ENCODE measurements around the gene KDR. TPM values are rescaled to one million over a fixed set of nuclear protein-coding genes. Genes with fewer than 3 reads are reported as not detected.

The KDR gene
- total RNA-seq, 4 donors from 2014 or later: 4.3 to 13.9 (median 8.7) TPM

GRCh38 chr4:55079451-55080173 is 45.8 kb downstream of the KDR start:
- intact Hi-C loops (cut with DNase I; ENCODE audit: low total_unique reads): no loop called here
- 61 to 65% methylated on average over 14 of the region's 14 CpGs for WGBS, 2 donors
- no peak overlapping the region for H3K4me3 ChIP-seq (ENCODE audit: low read depth, poor library complexity, severe bottlenecking)
- TF ChIP-seq CTCF (IDR thresholded peaks at IDR 0.05) (no peak), POLR2A (IDR thresholded peaks at IDR 0.05) (no peak)
- DNase-seq (ENCODE audit: low spot score in 2 of 2): no peak

DNA sequence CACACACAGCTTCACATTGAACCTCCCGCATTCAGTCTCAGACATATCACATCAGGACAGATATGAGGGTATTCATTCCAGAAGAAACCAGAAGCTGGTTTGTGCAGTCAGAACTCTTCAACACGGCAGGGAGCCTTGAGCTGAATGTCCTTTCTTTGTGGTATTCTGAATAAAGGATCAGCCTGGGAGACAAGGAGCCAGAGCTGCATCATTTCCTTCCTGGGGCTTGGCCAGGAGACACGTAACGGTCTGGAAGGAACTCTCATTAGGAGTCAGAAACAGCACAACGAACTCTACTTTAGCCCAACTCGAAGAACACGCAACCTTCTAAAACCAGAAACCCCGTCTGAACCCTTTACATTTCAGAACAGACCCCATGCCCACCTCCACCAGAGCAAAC is 46.4 kb downstream of the KDR start:
- 54 to 55% methylated on average over 8 of the region's 8 CpGs for WGBS, 2 donors
- intact Hi-C loops (cut with DNase I; ENCODE audit: low total_unique reads): no loop called here
- H3K4me3 ChIP-seq (ENCODE audit: low read depth, poor library complexity, severe bottlenecking): no peak overlapping the region
- peak; percentile 44 to 89 for DNase-seq (ENCODE audit: low spot score in 2 of 2)
- TF ChIP-seq CTCF (IDR thresholded peaks at IDR 0.05): no peak
- no peak for TF ChIP-seq POLR2A (IDR thresholded peaks at IDR 0.05)

DNA sequence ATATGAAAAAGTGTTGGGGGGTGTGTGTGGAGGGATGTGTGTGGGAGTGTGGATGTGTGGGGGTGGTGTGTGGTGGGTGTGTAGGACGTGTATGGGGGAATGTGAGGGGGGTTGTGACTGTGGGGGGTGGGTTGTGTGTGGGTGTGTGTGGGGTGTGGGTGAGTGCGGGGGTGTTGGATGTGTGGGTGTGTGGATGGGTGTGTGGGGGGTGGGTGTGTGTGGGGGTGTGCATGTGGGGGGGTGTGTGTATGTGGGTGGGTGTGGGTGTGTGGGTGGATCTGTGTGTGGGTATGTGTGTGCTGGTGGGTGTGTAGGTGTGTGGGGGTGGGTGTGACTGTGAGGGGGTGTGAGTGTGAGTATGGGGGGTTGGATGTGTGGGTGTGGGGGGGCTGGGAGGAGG is 47.8 kb downstream of the KDR start:
- TF ChIP-seq CTCF (IDR thresholded peaks at IDR 0.05) (no peak), POLR2A (IDR thresholded peaks at IDR 0.05) (no peak)
- intact Hi-C loops (cut with DNase I; ENCODE audit: low total_unique reads): no loop called here
- 75 to 81% methylated on average over 2 of the region's 2 CpGs for WGBS, 2 donors
- no peak for DNase-seq (ENCODE audit: low spot score in 2 of 2)
- no peak overlapping the region for H3K4me3 ChIP-seq (ENCODE audit: low read depth, poor library complexity, severe bottlenecking)

- whole genome bisulfite sequencing, 2 donors: 58 to 59% methylated on average over 5 of the region's 5 CpGs
- TF ChIP-seq POLR2A (IDR thresholded peaks at IDR 0.05) (no peak), CTCF (IDR thresholded peaks at IDR 0.05) (no peak)
- intact Hi-C loops (cut with DNase I; ENCODE audit: low total_unique reads): no loop called here
- no peak for DNase-seq (ENCODE audit: low spot score in 2 of 2)
- H3K4me3 ChIP-seq (ENCODE audit: low read depth, poor library complexity, severe bottlenecking): no peak overlapping the region
These were observed 49.3 kb downstream of the KDR start for GRCh38 chr4:55075823-55076716.

GRCh38 chr4:55075376-55075775 is 50.0 kb downstream of the KDR start:
- no peak for DNase-seq (ENCODE audit: low spot score in 2 of 2)
- H3K4me3 ChIP-seq (ENCODE audit: low read depth, poor library complexity, severe bottlenecking): no peak overlapping the region
- TF ChIP-seq POLR2A (IDR thresholded peaks at IDR 0.05) (no peak), CTCF (IDR thresholded peaks at IDR 0.05) (no peak)
- WGBS, 2 donors: 76 to 78% methylated on average over 3 of the region's 3 CpGs
- intact Hi-C loops (cut with DNase I; ENCODE audit: low total_unique reads): no loop called here
